GM23338 (cell line): Measurements from ENCODE around the gene DMD. TPM values are rescaled to one million over a fixed set of nuclear protein-coding genes. Genes with fewer than 3 reads are reported as not detected.

ENCODE experiments used
- ATAC-seq: fragments of 200-7000 bp; cut with Tn5 transposase; 3 replicates; pipeline ENCODE4 v1.9.1; 2020
- DNase-seq: peaks from one replicate; pipeline ENCODE4 v3.0.0-alpha.2; 2015; ENCODE audit warnings: low spot score
- H2AFZ ChIP-seq: fragments of 200-600 bp; sonication (generic); 2 replicates; pipeline ENCODE4 v1.8.0; 2016; ENCODE audit warnings: antibody characterized with exemption, mild to moderate bottlenecking, moderate library complexity
- H3F3A ChIP-seq: fragments of 200-600 bp; sonication (generic); replicated peaks from 2 replicates; pipeline ENCODE4 v1.8.0; 2017; ENCODE audit warnings: antibody characterized with exemption, mixed run types, low read depth
- H3K27ac ChIP-seq: fragments of 200-600 bp; sonication (generic); 2 replicates; pipeline ENCODE4 v1.6.1; 2016; ENCODE audit warnings: low read depth
- H3K27me3 ChIP-seq: fragments of 200-600 bp; sonication (generic); 2 replicates; pipeline ENCODE4 v1.8.0; 2016; ENCODE audit warnings: mild to moderate bottlenecking, mixed run types, moderate library complexity; ENCODE audit not compliant: insufficient read depth
- H3K36me3 ChIP-seq: fragments of 200-600 bp; sonication (generic); 2 replicates; pipeline ENCODE4 v1.8.0; 2016; ENCODE audit warnings: mild to moderate bottlenecking; ENCODE audit not compliant: insufficient read depth
- H3K4me1 ChIP-seq: fragments of 200-600 bp; sonication (generic); 2 replicates; pipeline ENCODE4 v1.8.0; 2016; ENCODE audit warnings: mild to moderate bottlenecking, moderate library complexity; ENCODE audit not compliant: insufficient read depth
- H3K4me2 ChIP-seq: fragments of 200-600 bp; sonication (generic); 2 replicates; pipeline ENCODE4 v1.7.1; 2017; ENCODE audit warnings: mixed run types
- H3K4me3 ChIP-seq: fragments of 200-600 bp; sonication (generic); 2 replicates; pipeline ENCODE4 v1.6.1; 2016; ENCODE audit warnings: mixed run types
- H3K79me2 ChIP-seq: fragments of 200-600 bp; sonication (generic); replicated peaks from 2 replicates; pipeline ENCODE4 v1.8.0; 2017; ENCODE audit warnings: mild to moderate bottlenecking; ENCODE audit not compliant: insufficient read depth
- H3K9me2 ChIP-seq: fragments of 200-600 bp; sonication (generic); 2 replicates; pipeline ENCODE4 v1.8.0; 2017; ENCODE audit not compliant: insufficient read depth
- H4K20me1 ChIP-seq: fragments of 200-600 bp; sonication (generic); replicated peaks from 2 replicates; pipeline ENCODE4 v1.8.0; 2017; ENCODE audit warnings: mild to moderate bottlenecking; ENCODE audit not compliant: insufficient read depth
- H3K27ac Mint-ChIP-seq: 2 replicates; pipeline ENCODE4 v1.8.0; 2020; ENCODE audit warnings: inconsistent platforms, mild to moderate bottlenecking, moderate library complexity, mixed read lengths
- H3K27me3 Mint-ChIP-seq: 3 replicates; pipeline ENCODE4 v1.8.0; 2022; ENCODE audit warnings: low read depth, mild to moderate bottlenecking, moderate library complexity, mixed read lengths, inconsistent platforms; ENCODE audit not compliant: insufficient read depth, poor library complexity
- H3K36me3 Mint-ChIP-seq: 3 replicates; pipeline ENCODE4 v1.8.0; 2021; ENCODE audit warnings: low read depth, mild to moderate bottlenecking, inconsistent platforms, moderate library complexity, mixed read lengths
- H3K4me1 Mint-ChIP-seq: 3 replicates; pipeline ENCODE4 v1.8.0; 2020; ENCODE audit warnings: mild to moderate bottlenecking, inconsistent platforms, mixed read lengths
- H3K4me3 Mint-ChIP-seq: 3 replicates; pipeline ENCODE4 v1.8.0; 2021; ENCODE audit warnings: moderate library complexity, mild to moderate bottlenecking, inconsistent platforms, mixed read lengths
- H3K9me3 Mint-ChIP-seq: 3 replicates; pipeline ENCODE4 v1.8.0; 2020; ENCODE audit warnings: moderate library complexity, mild to moderate bottlenecking, inconsistent platforms, mixed read lengths
- CREB1 ChIP-seq: fragments of 250-450 bp; sonication (Bioruptor Pico); IDR thresholded peaks from 2 replicates; pipeline ENCODE4 v1.5.0; 2020; ENCODE audit warnings: low read depth, mild to moderate bottlenecking, moderate library complexity
- CTCF ChIP-seq, 2 experiments: fragments of 200-600 bp in 1 of 2; sonication (generic) in 1 of 2; conservative IDR thresholded peaks; 2 replicates each; pipeline versions ENCODE4 v1.5.1 to v1.6.1; 2016 to 2017; ENCODE audit warnings: antibody characterized with exemption in 2 of 2, low read depth in 2 of 2, mild to moderate bottlenecking in 2 of 2, moderate library complexity in 1 of 2
- ETS1 ChIP-seq: IDR thresholded peaks from 2 replicates; pipeline ENCODE4 v1.6.1; 2016; ENCODE audit warnings: antibody characterized with exemption
- EZH2 ChIP-seq: fragments of 200-600 bp; sonication (generic); IDR thresholded peaks from one replicate; pipeline ENCODE4 v1.8.0; 2017; ENCODE audit warnings: antibody characterized with exemption, mild to moderate bottlenecking, low read depth; ENCODE audit not compliant: unreplicated experiment
- EZH2phosphoT487 ChIP-seq: fragments of 200-600 bp; sonication (generic); IDR thresholded peaks from one replicate; pipeline ENCODE4 v1.8.1; 2018; ENCODE audit warnings: antibody characterized with exemption; ENCODE audit not compliant: unreplicated experiment
- JUNB ChIP-seq: IDR thresholded peaks from one replicate; pipeline ENCODE4 v1.6.1; 2016; ENCODE audit warnings: antibody characterized with exemption; ENCODE audit not compliant: unreplicated experiment
- NANOG ChIP-seq: IDR thresholded peaks from 2 replicates; pipeline ENCODE4 v1.6.1; 2016; ENCODE audit warnings: antibody characterized with exemption, borderline replicate concordance
- POLR2AphosphoS5 ChIP-seq: IDR thresholded peaks from 2 replicates; pipeline ENCODE4 v1.6.1; 2016; ENCODE audit warnings: antibody characterized with exemption, low read depth
- STAT1 ChIP-seq: IDR thresholded peaks from one replicate; pipeline ENCODE4 v1.6.1; 2016; ENCODE audit warnings: antibody characterized with exemption; ENCODE audit not compliant: unreplicated experiment
- ZNF114 ChIP-seq: fragments of 250-450 bp; sonication (Bioruptor Pico); IDR thresholded peaks from 2 replicates; pipeline ENCODE4 v1.5.0; 2020; ENCODE audit warnings: mild to moderate bottlenecking, moderate library complexity
- ZNF331 ChIP-seq: fragments of 250-450 bp; sonication (Bioruptor Pico); IDR thresholded peaks from 2 replicates; pipeline ENCODE4 v1.5.0; 2020; ENCODE audit warnings: low read depth, mild to moderate bottlenecking, moderate library complexity
- ZNF462 ChIP-seq: fragments of 250-450 bp; sonication (Bioruptor Pico); IDR thresholded peaks from 2 replicates; pipeline ENCODE4 v1.5.0; 2020; ENCODE audit warnings: mild to moderate bottlenecking, moderate library complexity
- polyA plus RNA-seq: library from polyadenylated mRNA; unstranded; fragments of >200 nt; fragmentation: Nextera tagmentation; extraction: Ambion mirVana; gene quantifications from 2 replicates; pipeline ENCODE4 v1.2.1, GENCODE V29; 2016
- total RNA-seq: library from RNA; depleted of rRNA; stranded (reverse); fragments of >200 nt; shearing (Covaris generic); gene quantifications from 2 replicates; pipeline ENCODE4 v1.2.3, GENCODE V29; 2014
- TF ChIP-seq, protein P1 (sequence below): IDR thresholded peaks from one replicate; pipeline ENCODE4 v1.6.1; 2018; ENCODE audit warnings: antibody characterized with exemption; ENCODE audit not compliant: unreplicated experiment

DMD gene
- total and polyA plus RNA-seq, 2 experiments from 2014 or later, result 4.5 to 7.6 TPM

DNA sequence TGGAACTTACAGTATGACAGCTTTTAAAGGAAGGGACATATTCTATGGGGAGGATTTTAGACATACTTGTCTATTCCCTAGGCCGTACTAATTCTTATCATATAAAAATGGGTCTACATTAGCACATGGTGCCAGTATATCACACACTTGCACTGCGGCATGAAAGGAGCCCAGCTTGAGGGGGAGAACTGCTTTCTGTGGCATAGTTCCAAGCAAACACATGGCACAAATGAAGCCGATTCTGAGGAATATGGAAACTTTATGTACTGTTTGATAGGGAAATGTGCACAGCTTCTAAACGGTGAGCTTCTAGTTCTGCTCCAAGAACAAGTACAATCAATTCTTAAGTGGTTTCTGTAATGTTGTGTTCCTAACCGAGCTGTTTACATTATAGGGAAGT lies 1463.9 kb downstream of the DMD start:
- DNase-seq (no peak), ATAC-seq (no peak)
- Histone ChIP-seq H3K9me2 (no peaks in the 10 kb centered on the region), H4K20me1 (no peaks in the 10 kb centered on the region), H3F3A (no peaks in the 10 kb centered on the region), H3K36me3 (no peaks in the 10 kb centered on the region), H3K79me2 (no peaks in the 10 kb centered on the region), H3K4me2 (no peak overlapping the region), H3K27me3 (no peaks in the 10 kb centered on the region), H2AFZ (no peak overlapping the region), H3K4me1 (no peaks in the 10 kb centered on the region), H3K4me3 (no peak overlapping the region), H3K27ac (no peak overlapping the region)
- no peak overlapping the region for H3K4me3 Mint-ChIP-seq
- H3K36me3 Mint-ChIP-seq, result no peaks in the 10 kb centered on the region
- H3K27ac Mint-ChIP-seq, result no peak overlapping the region
- H3K4me1 Mint-ChIP-seq, result peaks cover 10% of the 10 kb centered on the region; the same call in 2 of the 3 replicates
- H3K9me3 Mint-ChIP-seq, result no peaks in the 10 kb centered on the region; the same call in 1 of the 3 replicates
- H3K27me3 Mint-ChIP-seq, result peaks cover 3% of the 10 kb centered on the region
- TF ChIP-seq NANOG (no peak), ETS1 (no peak), ZNF114 (no peak), ZNF331 (CRISPR knock-in tag) (no peak), STAT1 (no peak), JUNB (no peak), EZH2phosphoT487 (no peak), CREB1 (no peak), CTCF (conservative IDR thresholded peaks at IDR 0.05; ENCODE audit: low read depth in 2 of 2) (no peak), EZH2 (no peak), ZNF462 (CRISPR knock-in tag) (no peak), POLR2AphosphoS5 (no peak)
- TF ChIP-seq, protein P1, sequence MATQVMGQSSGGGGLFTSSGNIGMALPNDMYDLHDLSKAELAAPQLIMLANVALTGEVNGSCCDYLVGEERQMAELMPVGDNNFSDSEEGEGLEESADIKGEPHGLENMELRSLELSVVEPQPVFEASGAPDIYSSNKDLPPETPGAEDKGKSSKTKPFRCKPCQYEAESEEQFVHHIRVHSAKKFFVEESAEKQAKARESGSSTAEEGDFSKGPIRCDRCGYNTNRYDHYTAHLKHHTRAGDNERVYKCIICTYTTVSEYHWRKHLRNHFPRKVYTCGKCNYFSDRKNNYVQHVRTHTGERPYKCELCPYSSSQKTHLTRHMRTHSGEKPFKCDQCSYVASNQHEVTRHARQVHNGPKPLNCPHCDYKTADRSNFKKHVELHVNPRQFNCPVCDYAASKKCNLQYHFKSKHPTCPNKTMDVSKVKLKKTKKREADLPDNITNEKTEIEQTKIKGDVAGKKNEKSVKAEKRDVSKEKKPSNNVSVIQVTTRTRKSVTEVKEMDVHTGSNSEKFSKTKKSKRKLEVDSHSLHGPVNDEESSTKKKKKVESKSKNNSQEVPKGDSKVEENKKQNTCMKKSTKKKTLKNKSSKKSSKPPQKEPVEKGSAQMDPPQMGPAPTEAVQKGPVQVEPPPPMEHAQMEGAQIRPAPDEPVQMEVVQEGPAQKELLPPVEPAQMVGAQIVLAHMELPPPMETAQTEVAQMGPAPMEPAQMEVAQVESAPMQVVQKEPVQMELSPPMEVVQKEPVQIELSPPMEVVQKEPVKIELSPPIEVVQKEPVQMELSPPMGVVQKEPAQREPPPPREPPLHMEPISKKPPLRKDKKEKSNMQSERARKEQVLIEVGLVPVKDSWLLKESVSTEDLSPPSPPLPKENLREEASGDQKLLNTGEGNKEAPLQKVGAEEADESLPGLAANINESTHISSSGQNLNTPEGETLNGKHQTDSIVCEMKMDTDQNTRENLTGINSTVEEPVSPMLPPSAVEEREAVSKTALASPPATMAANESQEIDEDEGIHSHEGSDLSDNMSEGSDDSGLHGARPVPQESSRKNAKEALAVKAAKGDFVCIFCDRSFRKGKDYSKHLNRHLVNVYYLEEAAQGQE, result no peak
